OCI-LY3 (cell line): Measurements from ENCODE around the gene TAGLN2.
A peak's percentile ranks its signal among the peaks of the same experiment; 100 is the strongest.

Source experiments
- H2AFZ ChIP-seq: fragments of 200-600, 300-600 bp; shearing (Covaris generic); 2 replicates; pipeline ENCODE4 v1.6.0; 2014; ENCODE audit warnings: antibody characterized with exemption, low read depth, low read length
- H3K27ac ChIP-seq: fragments of 200-600, 300-600 bp; sonication (generic); 2 replicates; pipeline ENCODE4 v1.5.1; 2014; ENCODE audit warnings: mild to moderate bottlenecking, low read length, moderate library complexity, mixed read lengths
- H3K27me3 ChIP-seq: fragments of 200-600, 300-600 bp; sonication (generic); 2 replicates; pipeline ENCODE4 v1.6.1; 2014; ENCODE audit warnings: low read depth, low read length, mixed read lengths
- H3K36me3 ChIP-seq: fragments of 200-600, 300-600 bp; sonication (generic); replicated peaks from 2 replicates; pipeline ENCODE3; 2014; ENCODE audit warnings: low read depth, low read length, mixed read lengths
- H3K4me1 ChIP-seq: fragments of 300-600, 200-600 bp; sonication (generic); 2 replicates; pipeline ENCODE4 v1.6.1; 2014; ENCODE audit warnings: low read length, mixed read lengths
- H3K4me2 ChIP-seq: fragments of 200-600, 300-600 bp; sonication (generic); 2 replicates; pipeline ENCODE4 v1.6.1; 2014; ENCODE audit warnings: low read length, mixed read lengths
- H3K4me3 ChIP-seq: fragments of 300-600, 200-600 bp; sonication (generic); 2 replicates; pipeline ENCODE4 v1.5.1; 2014; ENCODE audit warnings: antibody characterized with exemption, mild to moderate bottlenecking, low read length, moderate library complexity
- H3K79me2 ChIP-seq: fragments of 300-600, 200-600 bp; shearing (Covaris generic); 2 replicates; pipeline ENCODE4 v1.6.1; 2014; ENCODE audit warnings: mild to moderate bottlenecking, low read length, mixed read lengths
- H3K9ac ChIP-seq: fragments of 300-600, 200-600 bp; shearing (Covaris generic); 2 replicates; pipeline ENCODE4 v1.6.0; 2014; ENCODE audit warnings: mild to moderate bottlenecking, low read length, moderate library complexity
- H3K9me3 ChIP-seq: fragments of 200-600, 300-600 bp; shearing (Covaris generic); 2 replicates; pipeline ENCODE4 v1.6.1; 2014; ENCODE audit warnings: low read length, mixed read lengths; ENCODE audit not compliant: insufficient read depth
- H4K20me1 ChIP-seq: fragments of 200-600, 300-600 bp; sonication (generic); 2 replicates; pipeline ENCODE4 v1.6.1; 2016; ENCODE audit warnings: low read length, mixed read lengths; ENCODE audit not compliant: insufficient read depth
- EZH2phosphoT487 ChIP-seq: fragments of 200-600 bp; shearing (Covaris generic); IDR thresholded peaks from 2 replicates; pipeline ENCODE4 v1.6.1; 2018; ENCODE audit warnings: antibody characterized with exemption, mixed run types, low read depth
- TF ChIP-seq, protein P1 (sequence below): fragments of 200-600, 300-600 bp; sonication (generic); IDR thresholded peaks from 2 replicates; pipeline ENCODE4 v1.5.1; 2014; ENCODE audit warnings: antibody characterized with exemption, low read length, low read depth

TAGLN2 gene

GRCh38 chr1:159945483-159946241, 20.4 kb upstream of the TAGLN2 start, which contains the start of gene IGSF9:
TSS of gene IGSF9 (minus strand) at chr1:159945613. CDS start at chr1:159943454, 2,159 bp downstream.
- Histone ChIP-seq H2AFZ (peak within 1 kb of the TSS; percentile 58), H3K36me3 (no peaks in the 10 kb centered on the region), H3K27me3 (peaks cover 7% of the 10 kb centered on the region; the same call in 1 of the 2 replicates), H3K4me1 (peaks cover 17% of the 10 kb centered on the region; the same call in 1 of the 2 replicates), H3K9me3 (no peaks in the 10 kb centered on the region), H4K20me1 (no peaks in the 10 kb centered on the region), H3K79me2 (no peaks in the 10 kb centered on the region), H3K9ac (peak within 1 kb of the TSS; percentile 54), H3K4me3 (peak within 1 kb of the TSS; percentile 76), H3K4me2 (peak within 1 kb of the TSS; percentile 74), H3K27ac (no peak within 1 kb of the TSS)
- no peak for TF ChIP-seq EZH2phosphoT487
- TF ChIP-seq, protein P1, sequence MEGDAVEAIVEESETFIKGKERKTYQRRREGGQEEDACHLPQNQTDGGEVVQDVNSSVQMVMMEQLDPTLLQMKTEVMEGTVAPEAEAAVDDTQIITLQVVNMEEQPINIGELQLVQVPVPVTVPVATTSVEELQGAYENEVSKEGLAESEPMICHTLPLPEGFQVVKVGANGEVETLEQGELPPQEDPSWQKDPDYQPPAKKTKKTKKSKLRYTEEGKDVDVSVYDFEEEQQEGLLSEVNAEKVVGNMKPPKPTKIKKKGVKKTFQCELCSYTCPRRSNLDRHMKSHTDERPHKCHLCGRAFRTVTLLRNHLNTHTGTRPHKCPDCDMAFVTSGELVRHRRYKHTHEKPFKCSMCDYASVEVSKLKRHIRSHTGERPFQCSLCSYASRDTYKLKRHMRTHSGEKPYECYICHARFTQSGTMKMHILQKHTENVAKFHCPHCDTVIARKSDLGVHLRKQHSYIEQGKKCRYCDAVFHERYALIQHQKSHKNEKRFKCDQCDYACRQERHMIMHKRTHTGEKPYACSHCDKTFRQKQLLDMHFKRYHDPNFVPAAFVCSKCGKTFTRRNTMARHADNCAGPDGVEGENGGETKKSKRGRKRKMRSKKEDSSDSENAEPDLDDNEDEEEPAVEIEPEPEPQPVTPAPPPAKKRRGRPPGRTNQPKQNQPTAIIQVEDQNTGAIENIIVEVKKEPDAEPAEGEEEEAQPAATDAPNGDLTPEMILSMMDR = peak; percentile 50

DNA sequence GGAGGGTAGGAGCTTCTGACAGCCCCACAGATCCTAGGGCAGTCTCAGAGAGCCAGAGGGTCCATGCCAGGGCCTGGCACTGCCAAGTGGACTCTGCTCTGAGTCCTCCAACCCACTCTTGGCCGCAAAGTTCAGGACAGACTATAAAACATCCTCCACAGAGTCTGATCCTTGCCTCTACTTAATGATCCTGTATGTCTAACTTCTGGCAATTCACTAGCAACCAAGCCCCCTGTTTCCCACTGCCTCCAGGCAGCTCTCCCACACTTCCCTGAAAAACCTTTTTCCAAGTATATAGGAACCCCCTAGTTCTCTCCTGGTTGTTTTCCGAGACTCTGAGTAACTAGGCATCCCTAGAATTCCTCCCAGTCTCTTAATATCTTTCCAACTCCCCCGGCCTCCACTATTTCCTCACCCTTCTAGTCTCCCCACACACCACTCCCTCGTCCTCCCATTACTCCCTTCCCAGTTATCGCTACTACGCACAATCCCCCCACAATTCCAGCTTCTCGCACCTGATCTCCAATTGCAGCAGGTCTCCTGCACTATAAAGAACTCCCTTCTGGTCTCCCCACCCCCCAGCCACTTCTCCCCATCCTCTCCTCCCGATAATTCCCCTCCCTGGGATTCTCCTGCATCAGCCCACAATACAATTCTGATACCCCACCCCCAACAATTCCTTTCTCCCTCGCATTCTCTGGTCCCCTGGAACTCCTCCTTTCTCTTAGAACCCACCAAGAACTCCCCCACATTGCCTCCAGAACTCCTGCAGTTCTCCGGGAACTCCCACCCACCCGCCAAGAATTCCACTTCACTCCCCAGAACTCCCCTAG, 19.5 kb upstream of the TAGLN2 start:
- Histone ChIP-seq H3K4me2 (peak overlapping the region; percentile 74), H3K79me2 (no peaks in the 10 kb centered on the region), H4K20me1 (no peaks in the 10 kb centered on the region), H2AFZ (0 out of 2 replicates have a peak overlapping the region, but pooled peaks have one; percentile 58), H3K4me3 (peak overlapping the region; percentile 76), H3K36me3 (no peaks in the 10 kb centered on the region), H3K4me1 (peaks cover 17% of the 10 kb centered on the region; the same call in 1 of the 2 replicates), H3K27ac (no peak overlapping the region), H3K9me3 (no peaks in the 10 kb centered on the region), H3K27me3 (peaks cover 11% of the 10 kb centered on the region; the same call in 1 of the 2 replicates), H3K9ac (peak overlapping the region; percentile 54; the same call in 1 of the 2 replicates)
- no peak for TF ChIP-seq EZH2phosphoT487
- TF ChIP-seq, protein P1 = no peak

GRCh38 chr1:159943908-159944622, 18.8 kb upstream of the TAGLN2 start:
- Histone ChIP-seq H3K9me3 (no peaks in the 10 kb centered on the region), H3K79me2 (no peaks in the 10 kb centered on the region), H3K4me2 (no peak overlapping the region), H4K20me1 (no peaks in the 10 kb centered on the region), H3K36me3 (no peaks in the 10 kb centered on the region), H3K27me3 (peaks cover 13% of the 10 kb centered on the region; the same call in 1 of the 2 replicates), H3K4me1 (peaks cover 17% of the 10 kb centered on the region; the same call in 1 of the 2 replicates), H3K27ac (no peak overlapping the region), H3K9ac (no peak overlapping the region), H3K4me3 (no peak overlapping the region), H2AFZ (no peak overlapping the region)
- TF ChIP-seq, protein P1 = no peak
- TF ChIP-seq EZH2phosphoT487 = no peak
